ENCODE data around the gene FOXJ3. TPM values are rescaled to one million over a fixed set of nuclear protein-coding genes. Genes with fewer than 3 reads are reported as not detected.
"Not testable (repeated sequence)": the region's sequence is repeated elsewhere in the genome, so short reads cannot be mapped to it uniquely, and the experiment has no call there.

The FOXJ3 gene
- total RNA-seq, 2 donors from 2014 or later: 30.6 to 62.0 TPM

DNA sequence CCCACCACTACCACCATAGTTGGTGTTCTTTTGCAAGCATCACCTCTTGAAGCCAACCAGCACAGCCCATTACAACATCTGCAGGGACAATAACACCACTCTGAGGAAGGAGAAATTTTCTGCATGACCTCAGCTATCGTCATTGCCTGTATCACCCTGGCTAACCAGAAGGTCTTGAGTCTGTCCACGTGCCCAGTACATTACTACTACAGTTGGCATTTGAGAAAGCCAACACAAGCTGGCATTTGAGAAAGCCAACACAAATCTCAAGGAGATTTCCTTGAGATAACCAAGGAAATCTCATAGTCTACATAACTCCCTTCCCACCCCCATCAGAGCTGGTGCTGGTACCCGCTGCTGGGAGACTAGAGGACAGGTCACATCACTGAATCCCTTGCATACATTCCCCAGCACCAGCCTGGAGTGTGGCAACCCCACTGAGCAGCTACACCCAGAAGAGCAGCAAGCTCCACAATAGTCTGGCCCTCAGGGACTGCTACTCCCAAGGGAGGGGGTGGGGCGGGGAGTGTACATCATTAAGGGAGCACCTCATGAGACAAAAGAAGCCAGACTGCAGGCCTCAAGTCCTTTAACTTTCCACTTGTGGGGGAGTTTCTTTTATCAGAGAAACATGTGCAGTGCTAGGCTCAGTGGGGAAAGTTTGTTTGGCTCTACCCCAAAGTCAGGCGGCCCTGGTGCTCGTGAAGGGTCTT is 124.5 kb downstream of the FOXJ3 start:
- Histone ChIP-seq H3K36me3 (no peaks in the 10 kb centered on the region), H3K4me1 (ENCODE audit: control insufficient read depth in 1 of 2, low read depth in 2 of 2) (peaks cover 9 to 23% of the 10 kb centered on the region in 2 donors), H3K4me3 (no peak overlapping the region), H3K9me3 (no peaks in the 10 kb centered on the region), H3K27me3 (replicated peaks; ENCODE audit: insufficient read depth) (no peaks in the 10 kb centered on the region), H3K27ac (no peak overlapping the region)
- ATAC-seq (ENCODE audit: insufficient number of reproducible peaks, low FRiP score, low read depth) (no peak), DNase-seq (ENCODE audit: low spot score) (no peak)
- TF ChIP-seq, protein P1, sequence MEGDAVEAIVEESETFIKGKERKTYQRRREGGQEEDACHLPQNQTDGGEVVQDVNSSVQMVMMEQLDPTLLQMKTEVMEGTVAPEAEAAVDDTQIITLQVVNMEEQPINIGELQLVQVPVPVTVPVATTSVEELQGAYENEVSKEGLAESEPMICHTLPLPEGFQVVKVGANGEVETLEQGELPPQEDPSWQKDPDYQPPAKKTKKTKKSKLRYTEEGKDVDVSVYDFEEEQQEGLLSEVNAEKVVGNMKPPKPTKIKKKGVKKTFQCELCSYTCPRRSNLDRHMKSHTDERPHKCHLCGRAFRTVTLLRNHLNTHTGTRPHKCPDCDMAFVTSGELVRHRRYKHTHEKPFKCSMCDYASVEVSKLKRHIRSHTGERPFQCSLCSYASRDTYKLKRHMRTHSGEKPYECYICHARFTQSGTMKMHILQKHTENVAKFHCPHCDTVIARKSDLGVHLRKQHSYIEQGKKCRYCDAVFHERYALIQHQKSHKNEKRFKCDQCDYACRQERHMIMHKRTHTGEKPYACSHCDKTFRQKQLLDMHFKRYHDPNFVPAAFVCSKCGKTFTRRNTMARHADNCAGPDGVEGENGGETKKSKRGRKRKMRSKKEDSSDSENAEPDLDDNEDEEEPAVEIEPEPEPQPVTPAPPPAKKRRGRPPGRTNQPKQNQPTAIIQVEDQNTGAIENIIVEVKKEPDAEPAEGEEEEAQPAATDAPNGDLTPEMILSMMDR (IDR thresholded peaks at IDR 0.05): no peak

DNA sequence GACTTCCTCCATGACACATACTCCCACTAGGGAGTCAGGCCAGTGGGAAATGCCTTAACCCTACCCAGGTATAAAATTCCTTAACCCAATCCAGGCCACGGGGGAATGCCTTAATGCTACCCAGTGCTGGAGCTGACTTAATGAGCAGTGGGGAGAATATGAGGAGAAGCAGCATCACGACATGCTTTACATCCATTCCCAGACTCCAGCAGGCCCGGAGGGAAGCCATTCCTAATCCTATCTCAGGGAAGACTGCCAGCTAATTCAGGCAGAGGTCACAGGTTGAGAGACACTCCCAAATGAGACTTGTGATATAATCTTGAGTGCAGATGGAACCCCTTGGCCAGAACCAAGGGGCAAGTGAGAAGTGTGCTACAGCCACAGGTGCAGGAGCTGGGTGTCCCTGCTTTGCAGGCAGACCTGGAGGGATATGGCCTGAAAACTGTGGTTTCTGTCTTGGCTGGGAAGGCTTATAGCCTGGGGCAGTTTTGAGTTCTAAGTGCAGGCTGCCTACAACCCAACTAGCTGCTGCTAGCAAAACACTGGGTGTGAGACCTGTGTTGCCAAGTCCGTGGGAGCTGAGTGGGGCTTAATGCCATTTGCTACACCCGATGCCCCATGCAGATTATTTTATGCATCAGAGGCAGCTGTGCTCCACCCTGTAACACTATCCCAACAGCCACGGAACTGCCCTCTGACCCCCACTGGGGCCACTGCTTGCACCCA is 125.3 kb downstream of the FOXJ3 start:
- Histone ChIP-seq H3K4me3 (no peak overlapping the region), H3K4me1 (ENCODE audit: control insufficient read depth in 1 of 2, low read depth in 2 of 2) (peaks cover 6 to 20% of the 10 kb centered on the region in 2 donors), H3K36me3 (no peaks in the 10 kb centered on the region), H3K27ac (no peak overlapping the region), H3K9me3 (no peaks in the 10 kb centered on the region), H3K27me3 (replicated peaks; ENCODE audit: insufficient read depth) (no peaks in the 10 kb centered on the region)
- TF ChIP-seq, protein P1 (IDR thresholded peaks at IDR 0.05): no peak
- DNase-seq (ENCODE audit: low spot score) (no peak), ATAC-seq (ENCODE audit: insufficient number of reproducible peaks, low FRiP score, low read depth) (no peak)

DNA sequence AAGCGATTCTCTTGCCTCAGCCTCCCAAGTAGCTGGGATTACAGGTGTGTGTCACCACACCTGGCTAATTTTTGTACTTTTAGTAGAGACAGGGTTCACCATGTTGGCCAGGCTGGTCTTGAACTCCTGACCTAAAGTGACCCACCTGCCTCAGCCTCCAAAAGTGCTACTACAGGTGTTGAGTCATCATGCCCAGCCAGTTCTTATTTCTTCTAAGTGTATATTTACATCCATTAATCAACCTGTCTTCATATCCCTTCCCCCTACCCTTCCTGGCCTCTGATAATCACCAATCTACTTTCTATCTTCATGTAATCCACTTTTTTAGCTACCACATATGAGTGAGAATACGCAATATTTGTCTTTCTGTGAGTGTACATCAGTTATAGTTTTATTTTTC is 128.1 kb downstream of the FOXJ3 start:
- H3K27me3 ChIP-seq (replicated peaks; ENCODE audit: insufficient read depth); H3K27ac ChIP-seq; ATAC-seq (ENCODE audit: insufficient number of reproducible peaks, low FRiP score, low read depth); H3K36me3 ChIP-seq; H3K9me3 ChIP-seq; DNase-seq (ENCODE audit: low spot score); H3K4me3 ChIP-seq: not testable (repeated sequence)
- peaks cover 0 to 13% of the 10 kb centered on the region in 2 donors for H3K4me1 ChIP-seq (ENCODE audit: control insufficient read depth in 1 of 2, low read depth in 2 of 2)

DNA sequence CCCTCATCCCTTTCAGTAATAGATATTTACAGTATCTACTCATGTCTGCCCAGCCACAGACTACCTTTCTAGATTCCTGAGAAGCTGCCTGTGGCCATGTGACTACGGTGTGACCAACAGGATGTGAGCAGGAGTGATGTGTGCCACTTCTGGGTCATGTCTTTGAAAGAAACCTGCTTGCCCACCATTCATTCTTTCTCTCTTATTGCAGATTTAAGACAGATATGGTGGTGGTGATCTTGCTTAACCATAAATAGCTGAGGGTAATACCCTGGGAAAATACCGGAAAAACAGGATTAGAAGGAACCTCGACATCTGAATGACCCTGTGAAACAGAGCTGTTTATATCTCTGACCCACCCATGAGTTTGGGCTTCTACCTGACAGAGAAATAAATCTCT is 128.9 kb downstream of the FOXJ3 start:
- Histone ChIP-seq H3K4me3 (no peak overlapping the region), H3K9me3 (peaks cover 5% of the 10 kb centered on the region), H3K4me1 (ENCODE audit: control insufficient read depth in 1 of 2, low read depth in 2 of 2) (peaks cover 0 to 13% of the 10 kb centered on the region in 2 donors), H3K36me3 (peaks cover 8% of the 10 kb centered on the region), H3K27ac (no peak overlapping the region), H3K27me3 (replicated peaks; ENCODE audit: insufficient read depth) (no peaks in the 10 kb centered on the region)
- no peak for ATAC-seq (ENCODE audit: insufficient number of reproducible peaks, low FRiP score, low read depth)
- TF ChIP-seq, protein P1 (IDR thresholded peaks at IDR 0.05): no peak
- no peak for DNase-seq (ENCODE audit: low spot score)

DNA sequence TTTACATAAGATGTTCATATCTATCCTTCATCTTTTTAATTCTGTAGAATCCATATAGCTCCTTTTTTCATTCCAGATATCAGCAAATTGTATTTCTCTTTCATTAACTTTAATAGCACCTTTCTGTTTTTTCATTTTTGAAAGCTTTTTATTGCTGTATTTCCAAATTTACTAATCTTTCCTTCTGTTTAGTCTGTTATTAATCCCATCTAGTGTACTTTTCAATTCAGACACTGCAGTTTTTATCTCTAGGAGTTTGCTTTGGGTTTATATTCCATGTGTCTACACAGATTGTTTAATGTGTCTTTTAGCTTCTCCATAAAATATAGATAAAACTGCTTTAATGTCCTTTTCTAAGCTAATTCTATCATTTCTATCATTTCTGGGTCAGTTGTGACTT is 133.0 kb downstream of the FOXJ3 start:
- Histone ChIP-seq H3K4me3 (no peak overlapping the region), H3K27ac (no peak overlapping the region), H3K9me3 (peaks cover 5% of the 10 kb centered on the region), H3K36me3 (peaks cover 19% of the 10 kb centered on the region), H3K4me1 (ENCODE audit: control insufficient read depth in 1 of 2, low read depth in 2 of 2) (no peaks in the 10 kb centered on the region), H3K27me3 (replicated peaks; ENCODE audit: insufficient read depth) (no peaks in the 10 kb centered on the region)
- no peak for ATAC-seq (ENCODE audit: insufficient number of reproducible peaks, low FRiP score, low read depth)
- no peak for DNase-seq (ENCODE audit: low spot score)
- TF ChIP-seq, protein P1 (IDR thresholded peaks at IDR 0.05): no peak

Data from thoracic aorta (tissue), 2 donors.